ENCODE data around the gene TBL1Y.

DNA sequence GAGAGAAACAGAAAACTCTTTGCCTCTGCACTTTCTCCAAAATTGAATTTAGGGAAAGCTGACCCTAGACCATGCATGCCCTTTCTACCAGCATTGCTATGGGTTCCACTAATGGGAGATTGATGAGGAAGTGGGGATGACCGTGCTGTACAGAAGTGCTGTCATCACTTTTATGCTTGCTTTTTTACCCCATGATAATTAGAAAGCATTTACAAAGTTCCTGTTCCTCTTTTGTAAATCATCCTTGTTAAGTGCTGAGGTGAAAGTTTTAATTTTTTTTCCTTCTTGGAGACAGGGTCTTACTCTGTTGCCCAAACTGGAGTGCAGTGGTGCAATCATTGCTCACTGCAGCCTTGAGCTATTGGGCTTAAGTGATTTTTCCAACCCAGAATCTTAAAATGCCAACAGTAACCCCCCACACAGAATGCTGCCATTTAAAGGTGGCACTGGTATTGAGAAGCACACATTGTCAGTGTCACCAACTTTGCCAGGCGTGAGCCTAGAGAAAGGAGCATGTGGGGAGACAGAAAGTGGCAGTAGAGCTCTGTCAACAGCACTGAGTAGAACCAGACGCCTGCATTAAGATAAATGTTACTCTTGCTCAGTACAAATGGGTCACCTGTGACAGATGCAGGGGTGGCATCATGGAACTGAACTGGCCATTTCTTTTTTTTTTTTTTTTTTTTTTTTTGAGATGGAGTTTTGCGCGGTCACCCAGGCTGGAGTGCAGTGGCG lies 79.6 kb downstream of the TBL1Y start:
- TF ChIP-seq, protein P1, sequence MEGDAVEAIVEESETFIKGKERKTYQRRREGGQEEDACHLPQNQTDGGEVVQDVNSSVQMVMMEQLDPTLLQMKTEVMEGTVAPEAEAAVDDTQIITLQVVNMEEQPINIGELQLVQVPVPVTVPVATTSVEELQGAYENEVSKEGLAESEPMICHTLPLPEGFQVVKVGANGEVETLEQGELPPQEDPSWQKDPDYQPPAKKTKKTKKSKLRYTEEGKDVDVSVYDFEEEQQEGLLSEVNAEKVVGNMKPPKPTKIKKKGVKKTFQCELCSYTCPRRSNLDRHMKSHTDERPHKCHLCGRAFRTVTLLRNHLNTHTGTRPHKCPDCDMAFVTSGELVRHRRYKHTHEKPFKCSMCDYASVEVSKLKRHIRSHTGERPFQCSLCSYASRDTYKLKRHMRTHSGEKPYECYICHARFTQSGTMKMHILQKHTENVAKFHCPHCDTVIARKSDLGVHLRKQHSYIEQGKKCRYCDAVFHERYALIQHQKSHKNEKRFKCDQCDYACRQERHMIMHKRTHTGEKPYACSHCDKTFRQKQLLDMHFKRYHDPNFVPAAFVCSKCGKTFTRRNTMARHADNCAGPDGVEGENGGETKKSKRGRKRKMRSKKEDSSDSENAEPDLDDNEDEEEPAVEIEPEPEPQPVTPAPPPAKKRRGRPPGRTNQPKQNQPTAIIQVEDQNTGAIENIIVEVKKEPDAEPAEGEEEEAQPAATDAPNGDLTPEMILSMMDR (IDR thresholded peaks at IDR 0.05; ENCODE audit: low read depth, low read length): no peak
- no peak for TF ChIP-seq EZH2phosphoT487 (IDR thresholded peaks at IDR 0.05; ENCODE audit: low read depth)

Measured in OCI-LY3 (cell line).